Measurements from ENCODE around the gene SCAANT1.

DNA sequence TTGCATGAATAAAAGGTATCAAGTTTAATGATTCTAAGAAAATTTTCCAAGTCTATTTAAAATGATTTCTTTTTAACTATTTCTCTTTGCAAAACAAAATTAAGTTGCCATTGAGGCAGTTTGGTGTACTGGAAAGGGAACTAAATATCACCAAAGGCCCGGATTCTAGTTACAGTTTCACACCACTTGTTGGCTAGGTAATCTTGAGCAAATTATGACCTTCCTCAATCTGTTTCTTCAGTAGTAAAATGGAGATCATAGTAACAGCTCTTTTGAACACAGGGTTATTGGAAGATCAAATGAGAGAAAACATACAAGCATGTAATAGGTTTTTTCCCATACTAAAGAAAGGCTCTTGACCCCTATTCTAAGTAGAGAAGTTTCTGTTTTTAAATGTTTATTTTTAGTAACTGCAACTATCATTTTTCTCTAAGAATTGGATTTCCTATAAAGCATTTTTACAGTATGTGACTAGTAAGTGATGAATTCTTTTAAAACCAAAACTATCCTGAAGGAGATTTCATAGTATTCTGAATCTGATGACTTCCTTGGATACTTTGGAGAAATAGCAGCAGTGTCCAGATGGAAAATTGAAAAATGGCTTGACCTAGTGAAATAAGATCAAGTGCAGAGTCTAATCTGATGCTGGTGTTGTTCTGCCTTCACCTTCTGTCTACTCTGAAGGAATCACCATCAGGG is 15.7 kb downstream of the SCAANT1 start:
- no peak for TF ChIP-seq CTCF (IDR thresholded peaks at IDR 0.05; ENCODE audit: low read depth, low read length, poor library complexity, severe bottlenecking)
- TF ChIP-seq EZH2phosphoT487 (IDR thresholded peaks at IDR 0.05; ENCODE audit: borderline replicate concordance, low read length): no peak

Measured in DOHH2 (cell line).